ENCODE measurements around the gene ROBO1. TPM values are rescaled to one million over a fixed set of nuclear protein-coding genes. Genes with fewer than 3 reads are reported as not detected.

ROBO1 gene
- total RNA-seq, 1 experiment from 2014 or later = 35.5 TPM

DNA sequence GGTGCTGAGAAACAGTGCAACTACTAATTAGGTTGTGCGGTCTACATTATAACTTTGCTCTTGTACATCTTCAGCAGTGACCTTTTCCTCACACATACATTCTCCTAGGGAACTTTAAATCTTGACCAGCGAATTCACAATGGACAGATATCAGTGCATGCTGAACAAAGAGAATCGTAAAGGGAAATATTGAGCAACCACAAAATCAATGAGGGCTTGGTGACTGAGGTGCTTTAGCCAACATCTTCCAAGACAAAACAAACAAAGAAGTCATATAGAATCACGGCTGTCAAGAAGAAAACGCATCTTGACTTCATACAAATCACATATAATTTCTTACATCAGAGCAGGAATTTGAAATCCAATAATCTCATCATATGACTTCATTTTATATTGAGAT, 1022.0 kb downstream of the ROBO1 start:
- Histone ChIP-seq H3K9ac (ENCODE audit: low read length) (no peak overlapping the region), H4K20me1 (ENCODE audit: low read length) (no peaks in the 10 kb centered on the region), H3K4me2 (ENCODE audit: low read length) (no peak overlapping the region), H3K36me3 (ENCODE audit: low read depth, low read length) (no peaks in the 10 kb centered on the region), H2AFZ (ENCODE audit: low read length) (no peak overlapping the region), H3K9me3 (ENCODE audit: low read length) (no peaks in the 10 kb centered on the region), H3K79me2 (ENCODE audit: low read length) (no peaks in the 10 kb centered on the region), H3K27me3 (ENCODE audit: low read length) (no peaks in the 10 kb centered on the region), H3K27ac (ENCODE audit: low read length) (no peak overlapping the region), H3K9me2 (replicated peaks; ENCODE audit: low read length) (no peaks in the 10 kb centered on the region), H3K4me3 (ENCODE audit: low read length) (no peak overlapping the region), H3F3A (ENCODE audit: low read length, unreplicated experiment) (no peaks in the 10 kb centered on the region), H3K4me1 (ENCODE audit: insufficient read depth, low read length) (peaks cover 16% of the 10 kb centered on the region)
- DNase-seq (no peak), ATAC-seq (no peak)
- ChIA-PET CTCF (no interaction called here), POLR2A (ENCODE audit: unreplicated experiment) (no interaction called here)
- no TSS peak for BruUV-seq (replicated peaks)
- intact Hi-C loops (cut with micrococcal nuclease) = no loop called here
- TF ChIP-seq EZH2phosphoT487 (IDR thresholded peaks at IDR 0.05; ENCODE audit: borderline replicate concordance, low read length) = no peak
- TF ChIP-seq, protein P1, sequence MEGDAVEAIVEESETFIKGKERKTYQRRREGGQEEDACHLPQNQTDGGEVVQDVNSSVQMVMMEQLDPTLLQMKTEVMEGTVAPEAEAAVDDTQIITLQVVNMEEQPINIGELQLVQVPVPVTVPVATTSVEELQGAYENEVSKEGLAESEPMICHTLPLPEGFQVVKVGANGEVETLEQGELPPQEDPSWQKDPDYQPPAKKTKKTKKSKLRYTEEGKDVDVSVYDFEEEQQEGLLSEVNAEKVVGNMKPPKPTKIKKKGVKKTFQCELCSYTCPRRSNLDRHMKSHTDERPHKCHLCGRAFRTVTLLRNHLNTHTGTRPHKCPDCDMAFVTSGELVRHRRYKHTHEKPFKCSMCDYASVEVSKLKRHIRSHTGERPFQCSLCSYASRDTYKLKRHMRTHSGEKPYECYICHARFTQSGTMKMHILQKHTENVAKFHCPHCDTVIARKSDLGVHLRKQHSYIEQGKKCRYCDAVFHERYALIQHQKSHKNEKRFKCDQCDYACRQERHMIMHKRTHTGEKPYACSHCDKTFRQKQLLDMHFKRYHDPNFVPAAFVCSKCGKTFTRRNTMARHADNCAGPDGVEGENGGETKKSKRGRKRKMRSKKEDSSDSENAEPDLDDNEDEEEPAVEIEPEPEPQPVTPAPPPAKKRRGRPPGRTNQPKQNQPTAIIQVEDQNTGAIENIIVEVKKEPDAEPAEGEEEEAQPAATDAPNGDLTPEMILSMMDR (conservative IDR thresholded peaks at IDR 0.05; ENCODE audit: low read depth, low read length) = no peak
- no peak for TF ChIP-seq EZH2 (IDR thresholded peaks at IDR 0.05; ENCODE audit: low read length, unreplicated experiment)

DNA sequence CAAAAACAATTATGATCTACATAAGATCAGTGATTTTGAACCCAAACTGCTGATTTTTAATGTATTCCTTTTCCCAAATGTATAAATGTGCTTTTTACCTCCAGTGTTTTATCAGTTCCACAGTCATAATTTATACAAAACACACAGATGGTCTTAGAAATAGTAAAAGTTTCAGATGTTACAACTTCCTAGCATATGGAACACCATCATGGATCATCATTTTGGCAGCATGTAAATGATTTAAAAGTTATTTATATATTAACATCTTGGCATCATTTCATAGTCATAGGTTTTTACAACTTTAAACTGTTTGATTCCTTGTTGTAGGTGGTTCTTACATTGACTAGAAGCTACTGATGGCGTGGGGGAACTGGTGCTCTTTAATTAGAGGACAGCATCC, 1025.3 kb downstream of the ROBO1 start:
- Histone ChIP-seq H3K9ac (ENCODE audit: low read length) (no peak overlapping the region), H3K27ac (ENCODE audit: low read length) (no peak overlapping the region), H3K9me2 (replicated peaks; ENCODE audit: low read length) (no peaks in the 10 kb centered on the region), H3K9me3 (ENCODE audit: low read length) (no peaks in the 10 kb centered on the region), H3K27me3 (ENCODE audit: low read length) (no peaks in the 10 kb centered on the region), H3K4me3 (ENCODE audit: low read length) (no peak overlapping the region), H3K4me2 (ENCODE audit: low read length) (no peak overlapping the region), H4K20me1 (ENCODE audit: low read length) (no peaks in the 10 kb centered on the region), H2AFZ (ENCODE audit: low read length) (no peak overlapping the region), H3K79me2 (ENCODE audit: low read length) (no peaks in the 10 kb centered on the region), H3K36me3 (ENCODE audit: low read depth, low read length) (no peaks in the 10 kb centered on the region), H3K4me1 (ENCODE audit: insufficient read depth, low read length) (no peaks in the 10 kb centered on the region), H3F3A (ENCODE audit: low read length, unreplicated experiment) (no peaks in the 10 kb centered on the region)
- no peak for DNase-seq
- CTCF ChIA-PET = no interaction called here
- TF ChIP-seq EZH2phosphoT487 (IDR thresholded peaks at IDR 0.05; ENCODE audit: borderline replicate concordance, low read length) (no peak), EZH2 (IDR thresholded peaks at IDR 0.05; ENCODE audit: low read length, unreplicated experiment) (no peak)
- TF ChIP-seq, protein P1 (conservative IDR thresholded peaks at IDR 0.05; ENCODE audit: low read depth, low read length) = no peak
- intact Hi-C loops (cut with micrococcal nuclease) = no loop called here
- POLR2A ChIA-PET (ENCODE audit: unreplicated experiment) = no interaction called here
- no peak for ATAC-seq
- BruUV-seq (replicated peaks) = no TSS peak

DNA sequence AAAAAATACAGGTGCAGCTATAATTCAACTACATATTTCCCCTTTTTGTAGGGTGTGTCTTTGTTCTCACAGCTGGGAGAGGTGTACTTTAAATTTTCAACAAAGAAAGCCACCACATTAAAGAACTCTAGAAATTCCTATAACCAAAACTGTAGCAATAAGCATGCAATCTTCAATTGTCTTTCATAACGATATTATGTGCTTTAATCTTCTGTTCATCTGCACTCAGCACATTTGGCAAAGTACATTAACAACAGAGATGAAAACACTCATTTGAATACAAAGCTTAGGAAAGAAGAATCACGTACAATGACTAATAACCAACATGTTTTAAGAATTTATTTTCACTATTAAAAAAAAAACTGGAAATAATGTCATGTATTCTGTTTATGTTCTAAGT, 1025.8 kb downstream of the ROBO1 start:
- TF ChIP-seq EZH2phosphoT487 (IDR thresholded peaks at IDR 0.05; ENCODE audit: borderline replicate concordance, low read length) = no peak
- ChIA-PET CTCF (no interaction called here), POLR2A (ENCODE audit: unreplicated experiment) (no interaction called here)
- Histone ChIP-seq H3K79me2 (ENCODE audit: low read length) (no peaks in the 10 kb centered on the region), H3K4me3 (ENCODE audit: low read length) (no peak overlapping the region), H3K9ac (ENCODE audit: low read length) (no peak overlapping the region), H3F3A (ENCODE audit: low read length, unreplicated experiment) (no peaks in the 10 kb centered on the region), H3K9me2 (replicated peaks; ENCODE audit: low read length) (no peaks in the 10 kb centered on the region), H3K4me1 (ENCODE audit: insufficient read depth, low read length) (no peaks in the 10 kb centered on the region), H3K36me3 (ENCODE audit: low read depth, low read length) (no peaks in the 10 kb centered on the region), H2AFZ (ENCODE audit: low read length) (no peak overlapping the region), H3K27ac (ENCODE audit: low read length) (no peak overlapping the region), H4K20me1 (ENCODE audit: low read length) (no peaks in the 10 kb centered on the region), H3K4me2 (ENCODE audit: low read length) (no peak overlapping the region), H3K9me3 (ENCODE audit: low read length) (no peaks in the 10 kb centered on the region), H3K27me3 (ENCODE audit: low read length) (no peaks in the 10 kb centered on the region)
- intact Hi-C loops (cut with micrococcal nuclease) = no loop called here
- ATAC-seq (no peak), DNase-seq (no peak)
- BruUV-seq (replicated peaks) = no TSS peak

Measured in PC-3 (cell line).